Right lung (tissue), 10 donors: Measurements from ENCODE around the gene TCFL5. TPM values are rescaled to one million over a fixed set of nuclear protein-coding genes. Genes with fewer than 3 reads are reported as not detected.

Experiments
- DNase-seq, 2 donors: peaks; one replicate each; pipeline ENCODE4 v3.0.0-alpha.2; 2013
- long read RNA-seq, 8 donors: transcript quantifications; one replicate each; lab custom pipeline, GENCODE V29; 2026
- polyA plus RNA-seq, 5 donors: library from polyadenylated mRNA; unstranded; fragments of 120-200 nt; gene quantifications; one replicate each; pipeline versions ENCODE4 v1.2.1 to v1.2.3, GENCODE V29; 2013; ENCODE audit warnings: inconsistent platforms in 1 of 5, low replicate concordance in 1 of 5; ENCODE audit not compliant: insufficient read length in 5 of 5, insufficient read depth in 1 of 5

TCFL5 gene
- polyA plus RNA-seq, result 10 to 100 TPM; 11.1 to 13.0 (median 11.5) TPM
- long read RNA-seq, donor 1, partial matches to known transcripts, result 0 of 2 reads
- long read RNA-seq, donor 1, other reads (novel, unspliced or antisense), result 0 of 2 reads
- long read RNA-seq, donor 2, partial matches to known transcripts, result 94 of 100 reads
- long read RNA-seq, donor 2, other reads (novel, unspliced or antisense), result 5 of 100 reads
- long read RNA-seq, donor 3, result 0 reads
- long read RNA-seq, donor 4, partial matches to known transcripts, result 107 of 110 reads
- long read RNA-seq, donor 4, other reads (novel, unspliced or antisense), result 0 of 110 reads
- long read RNA-seq, donor 5, partial matches to known transcripts, result 0 of 2 reads
- long read RNA-seq, donor 5, other reads (novel, unspliced or antisense), result 0 of 2 reads
- long read RNA-seq, donor 6, partial matches to known transcripts, result 5 of 9 reads
- long read RNA-seq, donor 6, other reads (novel, unspliced or antisense), result 0 of 9 reads
- long read RNA-seq, donor 7, partial matches to known transcripts, result 0 of 1 reads
- long read RNA-seq, donor 7, other reads (novel, unspliced or antisense), result 0 of 1 reads
- long read RNA-seq, donor 8, partial matches to known transcripts, result 0 of 2 reads
- long read RNA-seq, donor 8, other reads (novel, unspliced or antisense), result 0 of 2 reads

DNA sequence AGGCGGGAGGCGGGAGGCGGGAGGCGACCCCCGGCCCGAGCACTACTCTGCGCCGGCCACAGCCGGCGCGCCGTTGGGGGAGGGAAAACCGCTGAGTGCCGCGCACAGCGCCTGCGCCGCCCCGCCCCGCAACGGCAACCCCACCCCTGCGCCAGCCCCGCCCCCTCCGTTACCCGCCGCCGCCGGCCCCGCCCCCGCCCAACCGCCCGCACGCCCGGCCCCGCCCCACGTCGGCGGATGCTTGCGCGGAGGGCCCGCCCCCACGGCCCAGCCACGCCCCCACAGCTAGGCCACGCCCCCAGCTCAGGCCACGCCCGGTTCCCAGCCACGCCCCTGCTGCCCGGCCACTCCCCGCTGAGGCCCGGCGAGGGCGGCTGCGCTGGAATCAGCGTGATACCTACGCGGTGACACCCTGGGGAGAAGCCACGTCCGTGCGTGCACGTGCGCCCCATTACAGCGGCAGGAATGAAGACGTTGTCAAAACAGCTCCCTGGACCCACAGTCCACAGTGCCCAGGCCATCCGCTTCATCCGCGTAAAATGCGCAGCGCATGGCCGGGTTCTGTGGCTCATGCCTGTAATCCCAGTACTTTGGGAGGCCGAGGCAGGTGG is at the start of gene TCFL5:
Gene TCFL5, minus strand, starts transcription at position 97 of the 611 bp plus-strand sequence. CDS start 152 bp downstream, outside the sequence.
- peak; percentile 72 to 77 for DNase-seq

DNA sequence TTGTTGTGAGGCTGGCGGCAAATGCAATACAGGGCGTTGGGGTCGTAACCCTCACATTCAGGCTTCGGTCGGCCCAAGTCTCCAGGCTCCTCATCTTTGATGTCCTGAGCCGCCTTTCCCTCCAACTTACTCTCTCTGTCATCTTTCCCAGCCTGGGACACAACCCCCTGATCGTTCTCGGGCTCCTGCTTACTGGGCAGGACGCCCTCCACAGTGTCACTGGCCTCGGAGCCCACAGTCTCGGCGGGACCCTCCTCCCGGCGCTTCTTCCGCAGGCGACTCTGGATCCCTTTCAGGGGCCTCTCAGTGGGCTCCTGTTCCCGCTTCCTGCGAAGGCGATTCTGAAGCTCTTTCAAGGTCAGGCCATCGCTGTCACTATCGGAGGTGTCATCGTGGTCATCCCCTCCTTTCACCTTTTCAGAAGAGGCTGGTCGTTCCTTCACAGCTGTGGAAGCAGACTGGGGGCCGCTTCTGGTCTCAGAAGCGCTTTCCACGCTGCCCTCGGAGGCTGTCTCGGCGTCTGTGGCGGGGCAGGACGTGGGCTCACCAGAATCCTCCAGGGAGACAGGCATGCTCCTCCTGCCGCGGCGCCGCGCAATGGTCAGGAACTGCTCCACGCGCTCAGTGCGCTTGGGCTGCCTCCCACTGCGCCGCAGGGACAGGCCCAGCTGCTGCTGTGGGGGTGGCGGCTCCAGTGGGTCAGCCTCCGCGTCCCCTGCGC is 49.3 kb upstream of the TCFL5 start:
- no peak for DNase-seq

DNA sequence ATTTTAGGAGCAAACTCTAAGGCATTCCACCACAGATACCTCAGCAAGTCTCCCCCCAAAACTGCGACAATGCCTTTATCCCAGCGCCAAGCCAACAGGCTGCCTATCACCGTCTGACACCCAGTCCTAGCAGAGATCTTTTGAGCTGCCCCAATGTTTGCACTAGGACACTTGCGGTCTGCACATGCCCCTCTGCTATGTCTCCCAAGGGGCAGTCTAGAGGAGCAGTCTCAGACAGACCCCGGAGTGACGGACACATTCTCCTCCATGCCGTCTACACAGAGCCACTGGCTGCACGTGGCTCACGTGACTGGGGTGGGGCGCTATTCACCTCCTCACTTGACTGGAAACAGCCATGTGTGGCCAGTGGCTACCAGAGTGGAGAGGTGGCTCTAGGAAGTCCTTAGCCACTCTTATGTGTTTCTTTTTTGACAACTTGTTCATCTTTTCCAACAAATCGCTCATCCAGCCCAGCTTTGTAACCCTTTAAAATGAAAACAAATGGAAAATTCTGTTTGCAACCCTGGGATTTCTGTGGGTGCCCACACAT is 48.7 kb upstream of the TCFL5 start:
- DNase-seq, result no peak

DNA sequence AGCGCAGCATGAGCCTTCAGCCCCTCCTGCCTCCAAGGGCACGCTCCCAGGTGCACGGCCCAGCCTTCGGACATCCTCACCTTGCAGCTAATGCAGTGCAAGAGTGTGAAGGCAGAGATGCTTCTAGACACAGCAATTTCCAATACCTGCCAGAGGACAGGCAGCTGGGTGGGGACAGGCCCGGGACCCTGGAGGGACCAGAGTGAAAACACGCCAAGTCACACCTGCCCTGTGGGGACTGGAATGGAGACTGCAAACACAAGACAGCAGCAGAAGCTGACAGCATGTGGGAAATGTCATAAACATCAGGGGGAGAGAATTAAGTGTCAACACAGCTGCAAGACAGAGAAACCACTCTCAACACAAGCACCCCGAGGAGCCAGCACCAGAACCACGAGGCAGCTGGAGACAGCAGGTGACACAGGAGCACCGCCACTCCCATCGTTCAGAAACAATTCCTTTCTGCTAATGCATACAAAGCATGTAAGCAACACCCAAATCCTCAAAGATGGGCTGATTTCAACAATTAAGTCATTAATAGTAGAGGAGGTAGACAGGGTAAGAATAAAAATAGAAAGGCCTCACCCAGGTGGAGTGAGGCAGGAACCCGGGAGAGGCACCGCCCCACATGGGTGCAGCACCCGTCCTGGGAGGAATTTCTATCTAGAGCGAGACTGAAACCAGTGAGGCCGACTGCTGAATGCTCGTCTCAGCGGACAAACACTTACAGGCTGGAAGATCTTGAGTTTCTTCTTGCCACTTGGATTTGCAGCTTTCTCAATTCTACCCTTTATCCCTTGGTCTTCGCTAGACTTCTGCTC is 47.6 kb upstream of the TCFL5 start:
- DNase-seq, result no peak

DNA sequence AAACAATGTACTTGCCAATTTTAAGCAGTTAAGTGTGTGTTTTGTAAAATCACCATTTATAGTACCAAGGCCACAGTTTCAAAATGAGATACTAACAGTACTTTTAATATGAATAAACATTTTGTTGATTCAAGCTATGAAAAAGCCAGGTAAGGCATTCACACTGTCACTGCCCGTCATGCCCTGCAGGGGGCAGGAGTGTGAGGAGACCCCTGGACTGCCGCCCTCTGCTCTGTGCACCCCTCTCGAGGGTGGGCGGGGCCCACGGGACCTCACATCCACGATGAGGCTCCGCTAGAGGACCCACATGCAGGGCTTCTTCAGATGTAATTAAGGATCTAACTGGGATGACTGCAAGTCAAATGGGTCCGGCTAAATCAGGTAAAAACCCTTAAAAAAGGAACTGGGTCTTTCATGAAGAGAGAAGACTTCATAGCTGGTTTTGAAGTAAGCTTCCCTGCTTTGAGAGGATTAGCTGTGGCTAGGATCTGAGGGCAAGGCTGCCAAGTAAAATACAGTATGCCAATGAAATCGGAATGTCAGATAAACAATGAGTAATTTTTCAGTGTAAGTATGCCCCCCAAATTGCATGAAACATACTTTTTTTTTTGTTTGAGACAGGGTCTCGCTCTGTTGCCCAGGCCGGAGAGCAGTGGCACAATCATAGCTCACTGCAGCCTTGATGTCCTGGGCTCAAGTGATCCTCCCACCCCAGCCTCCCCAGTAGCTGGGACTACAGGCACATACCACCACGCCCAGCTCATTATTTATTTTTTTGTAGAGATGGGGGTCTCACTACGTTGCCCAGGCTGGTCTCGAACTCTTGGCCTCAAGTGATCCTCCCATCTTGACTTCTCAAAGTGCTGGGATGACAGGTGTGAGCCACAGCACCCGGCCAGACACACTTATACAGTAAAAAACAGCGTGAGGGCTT is 46.0 kb upstream of the TCFL5 start:
- DNase-seq, result no peak

DNA sequence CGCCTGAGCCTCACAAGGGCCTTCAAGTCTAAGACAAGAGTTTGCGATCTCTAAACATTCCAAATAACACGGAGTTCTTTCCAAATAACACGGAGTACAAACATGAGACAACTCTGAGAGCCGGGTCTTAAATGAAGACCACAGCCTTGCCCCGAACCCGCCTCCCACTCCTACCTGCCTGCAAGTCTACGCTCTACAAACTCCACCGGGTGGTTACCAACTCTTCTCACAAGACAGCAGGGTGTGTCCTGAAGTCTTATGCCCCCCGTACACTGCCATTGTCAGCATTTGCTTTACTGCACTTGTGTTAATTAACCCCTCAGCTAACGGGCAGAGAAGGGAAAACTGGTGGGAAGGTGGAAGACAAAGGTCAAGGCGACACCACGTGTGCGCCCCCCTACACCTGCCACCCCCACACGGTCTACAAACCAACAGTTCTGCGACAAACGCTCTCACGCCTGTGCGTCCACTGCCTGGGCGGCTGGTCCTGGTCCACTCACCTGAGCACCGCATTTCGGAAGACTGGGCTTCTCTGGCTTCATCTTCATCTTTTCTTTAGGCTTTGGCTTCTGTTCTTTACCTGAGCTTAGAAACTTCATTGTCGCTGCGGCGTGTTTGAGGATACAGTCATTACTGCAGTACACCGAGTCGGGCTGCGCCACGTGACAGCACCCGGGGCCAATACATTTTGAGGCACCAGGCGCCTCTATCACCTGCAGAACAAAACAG is 45.2 kb upstream of the TCFL5 start:
- DNase-seq, result no peak

DNA sequence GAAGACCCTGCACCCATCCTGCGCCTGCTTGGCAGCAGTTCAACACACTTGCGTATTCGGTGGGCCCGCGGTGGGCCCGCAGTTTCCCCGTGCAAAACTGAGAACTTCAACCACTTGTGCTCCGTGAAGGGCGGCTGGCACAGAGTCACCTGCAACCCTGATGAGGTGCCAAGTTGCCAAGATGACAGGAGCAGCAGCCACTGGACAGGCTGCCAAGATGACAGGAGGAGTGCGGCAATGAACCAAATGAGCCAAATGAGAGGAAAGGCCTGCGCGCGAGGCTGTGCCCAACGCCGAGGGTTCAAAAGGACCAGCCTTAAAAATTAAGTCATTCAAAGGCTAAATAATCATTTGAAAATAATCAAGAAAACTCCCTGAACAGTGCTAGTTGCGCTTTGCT is 44.6 kb upstream of the TCFL5 start:
- no peak for DNase-seq

DNA sequence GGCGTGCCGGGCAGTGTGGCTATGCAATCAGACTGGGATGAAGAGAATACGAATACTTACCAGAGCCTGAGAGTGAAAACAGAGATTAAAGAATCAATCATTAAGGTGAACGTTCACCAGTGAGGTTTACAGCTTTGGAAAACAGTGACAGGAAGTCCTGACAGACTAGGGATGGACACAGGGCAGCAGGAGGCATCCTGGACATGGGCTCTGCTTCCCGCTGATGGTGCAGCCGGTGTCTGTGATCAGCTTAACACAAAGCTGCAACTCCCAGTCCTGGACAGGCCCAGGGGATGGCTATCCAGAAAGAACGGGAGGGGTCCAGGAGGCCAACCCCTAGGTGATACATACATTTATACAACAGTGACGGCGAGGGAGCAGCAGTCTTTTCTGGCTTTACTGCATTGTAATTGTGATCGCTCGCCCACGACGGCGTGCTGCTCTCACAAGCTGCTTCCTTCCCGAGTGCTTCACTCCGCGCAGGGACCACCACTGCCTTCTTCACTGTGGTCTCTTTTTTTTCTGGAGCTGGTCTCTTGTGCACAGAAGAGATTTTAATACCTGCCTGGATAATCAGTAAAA is 44.0 kb upstream of the TCFL5 start:
- DNase-seq, result no peak

DNA sequence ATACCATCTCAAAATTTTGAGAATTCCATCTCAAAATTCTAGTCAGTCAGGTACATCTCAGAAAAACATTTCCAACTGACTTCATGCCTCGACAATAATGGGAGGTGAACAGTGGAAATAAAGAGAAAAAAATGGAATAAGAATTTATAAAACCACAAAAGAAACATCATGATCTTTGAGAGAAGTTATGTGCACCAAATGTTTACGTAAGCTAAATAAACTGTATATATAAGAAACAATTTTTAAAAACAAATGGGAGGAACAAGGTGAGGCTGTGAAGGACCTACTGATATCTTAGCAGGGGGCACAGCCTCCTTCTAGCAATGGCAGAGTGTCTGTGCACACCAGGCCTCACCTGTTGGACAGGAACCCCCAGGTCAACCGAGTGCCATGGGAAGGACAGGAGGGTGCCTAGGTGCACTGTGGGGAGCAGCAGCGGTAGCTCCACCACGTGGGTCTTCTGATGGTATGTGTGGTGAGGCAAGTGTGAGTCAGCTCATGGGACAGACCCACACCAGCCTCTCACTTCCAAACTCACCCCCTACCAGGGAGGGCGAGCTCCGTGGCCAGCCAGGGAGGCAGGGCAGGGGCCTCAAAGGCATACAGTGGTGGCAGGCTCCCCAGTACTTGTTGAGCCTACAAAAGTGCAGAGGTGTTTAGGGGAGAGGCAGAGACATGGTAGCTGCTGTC is 41.4 kb upstream of the TCFL5 start:
- no peak for DNase-seq

DNA sequence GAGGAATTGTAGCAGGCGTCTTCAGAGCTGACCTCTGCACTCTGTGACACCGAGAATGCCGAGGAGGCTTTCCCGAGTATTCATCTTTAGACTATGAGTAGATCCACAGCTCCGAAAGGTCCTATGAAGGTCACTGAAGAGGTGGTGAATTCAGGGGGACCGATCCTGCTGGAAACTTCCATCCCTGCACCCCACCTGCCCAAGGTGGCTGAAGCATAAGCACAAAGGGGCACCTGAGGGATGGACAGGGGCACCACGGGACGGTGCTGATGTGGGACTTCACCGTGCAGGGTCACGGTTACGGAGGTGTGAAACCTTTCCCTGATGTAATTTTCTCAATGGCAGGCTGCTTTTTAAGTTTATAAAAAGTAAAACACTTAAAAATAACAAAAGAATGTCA is 40.3 kb upstream of the TCFL5 start:
- DNase-seq, result no peak

DNA sequence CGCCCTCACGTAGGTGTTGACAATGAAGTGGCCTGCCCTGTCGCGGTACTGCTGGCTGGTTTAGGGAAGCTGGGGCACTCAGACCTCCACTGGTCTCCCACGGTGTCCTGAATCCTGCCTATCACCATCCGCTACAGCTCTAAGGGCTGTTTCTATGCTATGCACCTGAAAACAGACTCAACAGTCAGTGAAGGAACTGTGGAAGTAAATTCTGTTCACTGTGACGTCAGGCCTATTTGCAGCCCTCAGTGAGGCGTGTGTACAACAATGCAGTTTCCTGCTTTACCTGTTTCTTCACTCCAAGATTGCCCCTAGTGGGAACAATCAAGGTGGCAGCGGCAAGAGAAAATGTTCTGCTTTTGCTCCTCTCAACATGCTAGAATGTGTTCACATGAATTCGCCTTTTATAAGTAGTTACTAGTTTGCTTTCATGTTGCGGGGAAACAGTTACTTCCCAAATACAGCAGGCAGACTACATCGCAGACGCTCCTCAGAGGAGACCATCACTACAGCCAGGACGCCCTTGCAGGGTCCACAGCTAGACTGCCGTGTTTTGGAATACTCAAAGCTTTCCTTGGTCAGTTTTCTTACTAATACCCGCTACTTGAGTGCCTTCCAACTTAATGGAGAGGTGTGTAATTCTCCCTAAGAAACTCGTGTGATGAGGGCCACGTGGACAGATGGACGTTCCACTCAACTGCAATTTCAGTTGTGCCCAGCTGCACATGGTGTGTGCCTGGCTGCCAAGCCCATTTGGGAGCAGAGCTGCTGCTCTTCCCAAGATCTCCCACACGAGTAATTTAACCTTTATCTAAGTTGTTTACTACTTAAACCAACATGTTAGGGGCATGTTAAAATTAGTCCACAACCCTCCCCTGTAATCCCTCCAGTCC is 39.3 kb upstream of the TCFL5 start:
- peak; percentile 40 to 41 for DNase-seq

DNA sequence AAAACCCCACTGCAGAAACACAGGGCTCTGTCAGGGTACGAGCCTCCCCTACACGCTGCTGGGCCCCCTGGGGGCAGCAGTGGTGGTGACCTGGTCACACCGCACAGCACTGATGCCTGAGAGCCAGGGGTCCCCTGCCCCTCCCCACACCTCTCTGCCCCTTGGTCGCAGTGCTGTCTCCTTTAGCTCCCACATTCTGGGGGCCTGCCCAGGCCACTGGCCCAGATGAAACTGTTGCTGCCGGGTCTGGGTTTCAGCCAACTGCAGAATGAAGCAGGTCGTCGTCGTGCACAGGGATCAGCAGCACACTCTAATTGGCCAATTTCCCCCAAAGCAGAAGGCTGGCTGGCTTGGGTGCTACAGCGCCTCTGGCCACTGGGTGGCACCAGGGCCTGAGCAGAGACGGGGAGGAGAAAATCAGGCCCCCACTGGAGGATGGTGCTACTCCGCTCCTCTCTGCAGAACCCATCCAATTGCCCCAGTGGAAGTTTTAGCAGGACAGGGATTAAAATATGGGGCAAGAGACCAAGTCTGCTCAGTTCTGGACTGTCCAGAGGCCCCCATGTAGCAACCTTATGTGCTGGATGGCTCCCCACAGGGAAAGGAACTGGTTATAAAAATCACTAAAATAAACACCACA is 38.5 kb upstream of the TCFL5 start:
- peak; percentile 68 to 73 for DNase-seq

DNA sequence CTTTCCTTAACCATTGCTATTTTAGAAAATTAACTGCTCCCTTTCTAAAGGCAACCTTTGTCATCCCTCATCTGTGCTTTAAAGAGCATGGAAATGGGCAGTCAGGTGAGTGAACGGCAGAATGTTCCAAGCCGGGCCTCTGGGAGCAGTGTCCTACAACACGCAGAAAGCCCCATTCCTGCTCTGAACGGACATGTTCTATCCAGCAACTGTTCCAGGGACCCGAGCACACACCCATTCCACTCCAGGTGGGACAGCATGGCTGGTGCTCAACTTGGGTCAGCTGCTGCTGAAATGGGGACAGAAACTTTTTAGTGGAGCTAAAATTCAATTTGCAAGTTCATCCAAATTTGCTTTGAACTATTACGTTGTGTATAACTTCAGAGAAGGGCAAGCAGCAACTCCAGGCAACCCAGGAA is 38.0 kb upstream of the TCFL5 start:
- no peak for DNase-seq

DNA sequence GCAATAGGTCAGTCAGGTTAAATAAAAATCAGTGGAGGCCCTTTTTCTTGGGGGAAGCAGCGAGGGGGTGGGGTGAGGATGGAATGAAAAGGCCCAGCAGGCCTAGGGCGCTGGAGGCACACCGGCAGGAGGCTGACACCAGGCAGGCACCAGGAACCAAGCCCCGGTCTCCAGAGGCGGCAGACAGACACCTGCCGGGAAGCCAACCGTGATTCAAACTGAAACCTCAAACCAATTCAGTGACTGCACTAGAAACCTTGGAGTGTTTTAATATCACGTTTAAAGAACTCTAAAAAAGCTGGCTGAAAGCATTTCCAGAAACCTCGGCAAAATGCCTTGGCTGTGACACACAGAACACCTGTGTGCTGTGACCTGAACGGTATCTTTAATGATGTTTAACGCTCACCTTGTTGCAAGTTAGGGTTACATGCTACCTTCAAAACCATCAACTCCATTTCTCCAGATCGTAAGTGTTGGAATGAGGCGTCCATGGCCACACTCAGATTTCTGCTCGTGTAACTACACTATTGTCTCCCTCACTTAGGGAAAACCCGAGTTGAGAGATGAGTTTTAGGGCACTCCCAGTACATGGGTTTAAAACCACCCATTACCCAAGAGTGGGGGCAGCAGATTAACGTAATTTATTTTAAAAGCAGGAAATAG is 37.5 kb upstream of the TCFL5 start:
- DNase-seq, result no peak

DNA sequence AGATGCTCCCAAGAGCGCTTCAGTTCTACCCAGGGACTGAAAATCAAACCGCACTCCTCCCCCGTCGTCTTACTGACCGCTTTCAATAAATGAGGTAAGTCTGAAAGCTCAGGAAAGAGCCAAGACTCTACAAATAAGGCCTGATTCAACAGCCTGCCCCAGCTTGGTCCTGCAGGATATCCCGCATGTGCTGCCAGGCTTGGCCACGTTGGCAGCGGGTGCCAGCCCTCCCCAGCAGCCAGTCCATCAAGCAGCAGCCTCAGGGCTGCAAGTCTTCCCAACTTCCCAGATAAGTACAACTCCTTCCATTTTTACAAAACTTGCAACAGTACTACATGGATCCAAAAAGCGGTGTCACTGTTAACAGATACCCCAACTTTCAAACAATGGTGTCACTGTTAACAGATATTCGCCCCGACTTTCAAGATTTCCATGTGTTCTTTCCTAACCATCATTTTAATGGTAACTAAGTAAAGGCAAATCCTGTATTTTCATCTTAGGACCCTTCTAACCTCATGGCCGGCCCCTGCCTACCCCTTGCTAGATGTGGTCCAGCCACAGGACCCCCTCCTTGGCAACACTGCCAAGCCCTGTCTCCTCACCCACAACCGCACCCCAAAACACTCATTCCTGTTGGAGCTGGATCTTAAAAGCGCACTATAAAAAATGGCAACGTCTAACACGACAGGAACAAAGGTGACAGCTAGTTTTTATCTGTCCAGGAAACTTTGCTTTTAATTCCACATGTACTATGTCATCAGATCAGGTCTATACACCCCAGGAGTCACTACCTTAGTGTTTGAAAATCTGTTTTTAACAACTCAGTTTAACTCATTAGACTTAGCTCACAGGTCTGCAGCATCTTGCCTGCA is 36.7 kb upstream of the TCFL5 start:
- no peak for DNase-seq
